CD4-positive, alpha-beta T cell treated with Interleukin-10 for 1 hour (primary cell): ENCODE results near the gene CYP2A13.
"Not testable (repeated sequence)": the region's sequence is repeated elsewhere in the genome, so short reads cannot be mapped to it uniquely, and the experiment has no call there.

ENCODE experiments used
- DNase-seq: peaks from one replicate; pipeline ENCODE4 v3.0.0-alpha.2; 2020

The CYP2A13 gene, protein sequence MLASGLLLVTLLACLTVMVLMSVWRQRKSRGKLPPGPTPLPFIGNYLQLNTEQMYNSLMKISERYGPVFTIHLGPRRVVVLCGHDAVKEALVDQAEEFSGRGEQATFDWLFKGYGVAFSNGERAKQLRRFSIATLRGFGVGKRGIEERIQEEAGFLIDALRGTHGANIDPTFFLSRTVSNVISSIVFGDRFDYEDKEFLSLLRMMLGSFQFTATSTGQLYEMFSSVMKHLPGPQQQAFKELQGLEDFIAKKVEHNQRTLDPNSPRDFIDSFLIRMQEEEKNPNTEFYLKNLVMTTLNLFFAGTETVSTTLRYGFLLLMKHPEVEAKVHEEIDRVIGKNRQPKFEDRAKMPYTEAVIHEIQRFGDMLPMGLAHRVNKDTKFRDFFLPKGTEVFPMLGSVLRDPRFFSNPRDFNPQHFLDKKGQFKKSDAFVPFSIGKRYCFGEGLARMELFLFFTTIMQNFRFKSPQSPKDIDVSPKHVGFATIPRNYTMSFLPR

DNA sequence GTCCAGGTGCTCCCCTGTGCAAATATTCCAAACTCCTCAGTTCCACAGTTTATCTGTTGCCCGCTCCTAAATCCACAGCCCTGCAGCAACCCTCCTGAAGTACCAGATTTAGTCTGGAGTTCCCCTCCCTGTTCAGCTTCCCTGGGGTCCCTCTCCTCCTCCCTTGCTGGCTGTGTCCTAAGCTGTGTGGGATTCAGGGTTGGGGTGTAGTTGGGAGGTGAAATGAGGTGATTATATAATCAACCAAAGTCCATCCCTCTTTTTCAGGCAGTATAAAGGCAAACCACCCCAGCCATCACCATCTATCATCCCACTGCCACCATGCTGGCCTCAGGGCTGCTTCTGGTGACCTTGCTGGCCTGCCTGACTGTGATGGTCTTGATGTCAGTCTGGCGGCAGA, at the start of gene CYP2A13:
Gene CYP2A13, plus strand, starts transcription at position 301 of the 400 bp plus-strand sequence. Its CDS starts 21 bp downstream, at position 322.
- no peak for DNase-seq

DNA sequence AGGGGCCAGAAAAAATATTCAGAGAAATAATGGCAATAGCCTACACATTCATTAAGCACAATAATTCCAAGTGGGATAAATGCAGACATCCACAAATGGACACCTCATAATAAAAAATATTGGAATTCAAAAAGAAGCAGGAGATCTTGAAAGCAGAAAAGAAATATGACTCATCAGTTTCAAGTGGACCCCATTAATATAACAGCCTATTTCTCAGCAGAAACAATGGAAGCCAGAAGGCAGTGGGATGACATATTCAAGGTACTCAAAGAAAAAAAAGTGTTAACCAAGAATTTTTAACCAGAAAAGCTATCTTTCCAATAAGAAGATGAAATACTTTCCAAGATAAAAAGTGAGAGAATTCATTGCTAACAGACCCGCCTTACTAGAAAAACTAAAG, 48.4 kb upstream of the CYP2A13 start:
- no peak for DNase-seq

DNA sequence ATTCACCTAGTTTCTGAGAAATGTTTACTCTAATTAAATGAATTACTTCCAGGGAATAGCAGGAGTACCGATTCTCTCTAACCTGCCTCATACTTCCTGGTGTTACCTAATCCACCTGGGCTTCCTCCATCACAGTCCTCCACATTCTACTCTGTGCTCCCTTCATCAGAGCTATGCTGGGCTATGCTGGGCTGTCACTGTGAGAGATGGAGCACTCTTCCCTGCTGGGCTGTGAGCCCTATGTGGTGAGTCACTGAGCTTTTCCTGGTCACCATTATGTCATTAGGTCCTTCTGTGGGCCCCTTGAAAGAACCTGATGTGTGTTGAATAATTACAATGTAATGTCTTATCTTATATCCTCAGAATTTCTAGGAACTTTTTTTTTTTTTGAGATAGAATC, 43.2 kb upstream of the CYP2A13 start:
- not testable (repeated sequence) for DNase-seq

DNA sequence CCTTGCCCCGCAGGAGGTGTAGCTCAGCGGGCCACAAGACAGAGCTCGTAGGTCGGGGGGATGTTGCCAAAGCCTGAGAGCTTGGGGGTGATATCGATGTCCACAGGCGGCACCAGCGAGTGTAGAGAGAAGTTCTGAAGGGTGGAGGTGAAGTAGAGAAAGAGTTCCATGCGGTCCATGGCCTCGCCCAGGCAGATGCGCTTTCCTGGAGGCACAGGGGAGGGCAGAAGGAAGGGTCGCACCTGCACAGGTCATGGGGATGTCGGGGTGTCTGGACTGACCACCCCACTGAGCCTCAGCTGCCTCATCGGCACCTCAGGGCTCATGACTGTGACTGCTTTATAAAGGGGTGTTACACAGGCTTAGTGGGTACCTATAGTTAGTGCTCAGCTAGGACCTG, 37.8 kb upstream of the CYP2A13 start:
- no peak for DNase-seq

DNA sequence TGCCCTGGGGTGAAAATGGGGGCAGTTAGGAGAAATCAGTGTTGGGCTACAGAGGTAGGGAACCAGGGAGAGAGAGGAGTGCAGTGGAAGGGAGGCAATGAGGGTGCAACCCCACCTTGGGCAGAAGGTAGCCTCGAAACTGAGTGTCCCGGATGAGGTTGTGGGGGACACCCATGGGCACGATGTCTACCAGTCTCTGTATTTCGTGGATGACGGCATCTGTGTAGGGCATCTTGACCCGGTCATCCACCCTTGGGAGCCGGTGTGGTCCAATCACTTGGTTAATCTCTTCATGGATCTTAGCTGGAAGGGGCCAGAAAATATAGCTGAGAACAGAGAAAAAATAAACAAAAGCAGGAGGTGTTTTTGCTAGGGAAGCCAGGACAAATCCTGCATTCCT, 36.1 kb upstream of the CYP2A13 start:
- not testable (repeated sequence) for DNase-seq

DNA sequence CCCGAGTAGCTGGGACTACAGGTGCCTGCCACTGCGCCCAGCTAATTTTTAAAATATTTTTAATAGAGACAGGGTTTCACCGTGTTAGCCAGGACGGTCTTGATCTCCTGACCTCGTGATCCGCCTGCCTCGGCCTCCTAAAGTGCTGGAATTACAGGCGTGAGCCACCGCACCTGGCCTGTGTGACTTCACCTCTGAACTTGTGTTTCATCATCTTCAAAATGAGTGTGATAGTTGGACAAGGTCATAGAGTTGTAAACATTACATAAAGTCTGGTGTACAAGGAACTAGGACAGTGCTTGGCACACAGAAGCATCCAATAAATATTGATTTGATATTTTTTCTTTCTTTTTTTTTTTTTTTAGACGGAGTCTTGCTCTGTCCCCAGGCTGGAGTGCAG, 34.9 kb upstream of the CYP2A13 start:
- DNase-seq: not testable (repeated sequence)

DNA sequence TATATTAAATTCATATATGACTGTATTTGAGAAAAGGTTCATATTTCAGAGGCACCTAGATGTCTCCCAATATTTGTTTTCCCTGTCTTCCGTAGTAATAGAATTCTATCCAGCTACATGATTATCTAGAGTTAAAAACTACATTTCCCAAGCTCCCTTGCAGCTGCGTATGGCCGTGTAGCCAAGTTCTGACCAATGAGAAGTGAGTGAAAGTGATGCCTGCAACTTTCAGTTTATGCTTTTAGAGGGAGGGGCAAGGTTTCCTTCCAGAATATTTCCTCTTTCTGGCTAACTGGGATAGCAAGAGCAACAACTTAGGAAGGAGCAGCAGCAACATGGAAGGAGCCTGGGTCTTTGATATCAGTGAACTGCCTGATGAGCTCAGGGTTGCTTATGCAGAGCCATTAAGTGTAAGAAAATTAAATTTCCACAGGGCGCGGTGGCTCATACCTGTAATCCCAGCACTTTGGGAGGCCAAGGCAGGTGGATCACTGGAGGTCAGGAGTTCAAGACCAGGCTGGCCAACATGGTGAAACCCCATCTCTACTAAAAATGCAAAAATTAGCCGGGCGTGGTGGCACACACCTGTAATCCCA, 23.2 kb upstream of the CYP2A13 start:
- peak; percentile 17 for DNase-seq

DNA sequence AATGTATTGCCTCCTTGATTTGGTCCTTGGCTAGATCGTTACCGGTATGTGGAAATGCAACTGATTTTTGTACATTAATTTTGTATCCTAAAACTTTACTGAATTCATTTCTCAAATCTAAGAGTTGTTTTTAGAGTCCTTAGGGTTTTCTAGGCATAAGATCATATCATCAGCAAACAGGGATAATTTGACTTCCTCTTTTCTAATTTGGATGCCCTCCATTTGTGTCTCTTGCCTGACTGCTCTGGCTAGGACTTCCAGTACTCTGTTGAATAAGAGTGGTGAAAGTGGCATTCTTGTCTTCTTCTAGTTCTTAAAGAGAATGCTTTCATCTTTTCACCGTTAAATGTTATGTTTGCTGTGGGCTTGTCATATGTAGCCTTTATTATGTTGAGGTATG, 12.0 kb upstream of the CYP2A13 start:
- DNase-seq: no peak

DNA sequence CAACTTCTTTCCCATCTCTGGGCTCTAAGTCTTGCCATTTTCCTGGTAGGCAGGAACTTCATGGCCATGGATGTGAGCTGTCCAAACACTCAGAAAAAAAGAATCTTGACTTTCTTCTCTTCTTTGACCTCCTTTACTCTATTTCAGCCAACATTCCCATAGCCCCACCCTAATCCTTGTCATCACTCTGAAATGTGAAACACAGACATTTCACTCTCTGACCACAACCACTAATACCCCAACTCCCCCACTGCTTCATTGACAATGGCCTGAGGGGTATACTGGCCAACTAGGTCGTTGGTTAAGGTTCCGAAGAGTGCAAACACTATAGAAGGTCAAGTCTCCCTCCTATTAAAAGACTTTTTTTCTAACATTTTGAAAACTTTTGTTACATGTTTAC, 4.7 kb upstream of the CYP2A13 start:
- no peak for DNase-seq

DNA sequence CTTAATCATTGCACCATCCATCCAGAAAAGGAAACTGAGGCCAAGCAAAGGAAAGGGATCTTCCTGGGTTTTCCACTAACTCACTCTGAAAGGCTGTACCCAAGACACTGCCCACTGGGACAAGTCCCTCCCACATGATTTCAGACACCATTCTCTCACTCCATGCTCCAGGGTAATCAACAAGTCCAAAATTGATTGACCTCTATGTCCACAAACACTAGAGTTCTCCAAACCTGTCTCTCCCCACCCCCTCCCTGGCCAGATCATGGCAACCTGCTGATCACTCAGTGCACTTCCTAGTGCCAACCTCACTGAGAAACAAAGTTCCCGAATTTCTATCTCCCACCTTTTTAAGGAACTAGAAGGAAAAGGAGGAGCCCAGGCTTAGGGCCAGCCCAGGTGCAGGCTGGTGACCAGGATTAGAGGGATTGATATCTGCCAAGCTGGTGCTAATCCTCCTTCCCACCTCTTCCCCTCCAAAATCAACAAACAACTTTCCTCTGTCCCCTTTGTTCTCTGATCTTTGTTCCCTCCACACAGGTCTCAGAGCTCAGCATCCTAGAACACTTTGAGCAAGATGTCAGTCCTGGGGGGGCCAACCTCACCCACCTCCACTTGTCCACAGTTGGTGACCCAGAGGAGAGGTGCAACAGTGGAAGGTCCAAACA, 2.4 kb upstream of the CYP2A13 start:
- DNase-seq: no peak

DNA sequence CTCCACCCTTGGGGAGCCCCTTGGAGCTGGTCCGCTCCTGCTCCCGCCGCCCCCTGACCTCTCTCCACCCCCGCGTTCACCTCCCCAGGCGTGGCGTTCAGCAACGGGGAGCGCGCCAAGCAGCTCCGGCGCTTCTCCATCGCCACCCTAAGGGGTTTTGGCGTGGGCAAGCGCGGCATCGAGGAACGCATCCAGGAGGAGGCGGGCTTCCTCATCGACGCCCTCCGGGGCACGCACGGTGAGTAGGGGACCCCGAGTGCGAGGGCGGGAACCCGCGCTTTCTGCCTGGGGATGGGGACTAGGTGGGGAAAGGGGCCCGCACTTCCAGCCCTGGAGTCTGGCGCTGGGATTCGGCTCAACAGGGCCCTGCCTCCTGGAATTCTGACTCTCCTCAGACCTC, 1.7 kb downstream of the CYP2A13 start:
- DNase-seq: no peak

DNA sequence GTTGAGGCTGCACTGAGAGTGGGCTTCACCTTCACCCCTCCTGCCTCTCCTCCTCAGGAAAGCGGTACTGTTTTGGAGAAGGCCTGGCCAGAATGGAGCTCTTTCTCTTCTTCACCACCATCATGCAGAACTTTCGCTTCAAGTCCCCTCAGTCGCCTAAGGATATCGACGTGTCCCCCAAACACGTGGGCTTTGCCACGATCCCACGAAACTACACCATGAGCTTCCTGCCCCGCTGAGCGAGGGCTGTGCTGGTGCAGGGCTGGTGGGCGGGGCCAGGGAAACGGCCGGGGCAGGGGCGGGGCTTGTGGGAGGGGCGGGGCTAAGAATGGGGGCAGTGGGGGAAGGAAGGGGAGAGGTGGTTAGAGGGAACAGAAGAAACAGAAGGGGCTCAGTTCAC, 7.5 kb downstream of the CYP2A13 start:
- no peak for DNase-seq

DNA sequence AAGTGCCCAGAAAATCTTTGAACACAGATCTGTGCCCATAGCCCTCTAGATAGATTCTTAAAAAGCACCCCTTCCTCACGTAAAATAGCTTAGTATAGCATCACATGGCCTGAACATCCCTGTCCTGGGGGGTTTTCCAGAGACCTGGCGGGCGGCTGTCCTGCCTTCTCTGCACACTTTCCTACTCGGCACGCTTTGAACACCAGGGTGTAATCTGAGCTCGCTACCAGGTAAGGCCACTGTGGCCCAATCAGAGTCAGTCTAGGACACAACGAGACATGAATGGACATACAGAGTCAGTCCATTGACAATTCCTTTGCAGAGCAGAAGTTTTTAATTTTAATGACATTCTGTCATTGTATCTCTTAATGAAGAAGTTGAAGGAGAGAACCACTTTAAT, 8.1 kb downstream of the CYP2A13 start:
- DNase-seq: no peak

DNA sequence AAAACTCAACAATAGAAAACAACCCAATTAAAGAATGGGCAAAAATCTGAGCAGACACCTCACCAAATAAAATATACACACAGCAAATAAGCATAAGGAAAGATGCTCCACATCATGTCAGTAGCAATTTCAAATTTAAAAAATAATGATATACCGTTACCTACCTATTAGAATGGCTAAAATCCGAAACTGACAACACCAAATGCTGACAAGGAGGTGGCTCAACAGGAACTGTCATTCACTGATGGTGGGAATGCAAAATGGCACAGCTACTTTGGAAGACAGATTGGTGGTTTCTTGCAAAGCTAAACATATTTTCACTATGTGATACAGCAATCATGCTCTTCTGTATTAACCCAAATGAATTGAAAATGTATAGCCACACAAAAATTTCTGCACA, 9.1 kb downstream of the CYP2A13 start:
- no peak for DNase-seq

DNA sequence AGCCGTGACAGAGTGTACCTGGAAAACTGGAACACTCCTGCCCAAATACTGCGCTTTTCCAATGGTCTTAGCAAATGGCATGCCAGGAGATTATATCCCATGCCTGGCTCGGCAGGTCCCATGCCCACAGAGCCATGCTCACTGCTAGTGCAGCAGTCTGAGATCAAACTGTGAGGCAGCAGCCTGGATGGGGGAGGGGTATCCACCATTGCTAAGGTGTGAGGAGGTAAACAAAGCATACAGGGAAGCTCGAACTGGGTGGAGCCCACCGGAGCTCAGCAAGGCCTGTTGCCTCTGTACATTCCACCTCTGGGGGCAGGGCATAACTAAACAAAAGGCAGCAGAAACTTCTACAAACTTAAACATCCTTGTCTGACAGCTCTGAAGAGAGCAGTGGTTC, 10.5 kb downstream of the CYP2A13 start:
- DNase-seq: no peak

DNA sequence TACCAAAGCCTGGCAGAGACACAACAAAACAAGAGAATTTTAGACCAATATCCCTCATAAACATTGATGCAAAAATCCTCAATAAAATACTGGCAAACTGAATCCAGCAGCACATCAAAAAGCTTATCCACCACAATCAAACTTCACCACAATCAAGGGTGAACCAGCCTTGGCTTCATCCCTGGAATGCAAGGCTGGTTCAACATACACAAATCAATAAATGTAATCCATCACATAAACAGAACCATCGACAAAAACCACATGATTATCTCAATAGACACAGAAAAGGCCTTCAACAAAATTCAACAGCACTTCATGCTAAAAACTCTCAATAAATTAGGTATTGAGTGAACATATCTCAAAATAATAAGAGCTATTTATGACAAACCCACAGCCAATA, 14.0 kb downstream of the CYP2A13 start:
- not testable (repeated sequence) for DNase-seq

DNA sequence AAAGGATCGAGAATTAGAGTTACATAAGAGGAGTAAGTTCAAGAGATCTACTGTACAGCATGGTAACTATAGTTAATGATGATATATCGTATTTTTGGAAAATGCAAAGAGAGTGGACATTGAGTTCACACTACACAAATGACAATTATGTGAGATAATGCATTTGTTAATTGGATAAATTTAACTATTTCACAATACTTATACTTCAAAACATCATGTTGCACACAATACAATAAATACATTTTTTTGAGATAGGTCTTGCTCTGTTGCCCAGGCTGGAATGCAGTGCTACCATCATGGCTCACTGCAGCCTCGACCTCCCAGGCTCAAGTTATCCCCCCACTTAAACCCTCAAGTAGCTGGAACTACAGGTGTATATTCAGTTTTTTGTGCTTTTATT, 17.9 kb downstream of the CYP2A13 start:
- DNase-seq: no peak

DNA sequence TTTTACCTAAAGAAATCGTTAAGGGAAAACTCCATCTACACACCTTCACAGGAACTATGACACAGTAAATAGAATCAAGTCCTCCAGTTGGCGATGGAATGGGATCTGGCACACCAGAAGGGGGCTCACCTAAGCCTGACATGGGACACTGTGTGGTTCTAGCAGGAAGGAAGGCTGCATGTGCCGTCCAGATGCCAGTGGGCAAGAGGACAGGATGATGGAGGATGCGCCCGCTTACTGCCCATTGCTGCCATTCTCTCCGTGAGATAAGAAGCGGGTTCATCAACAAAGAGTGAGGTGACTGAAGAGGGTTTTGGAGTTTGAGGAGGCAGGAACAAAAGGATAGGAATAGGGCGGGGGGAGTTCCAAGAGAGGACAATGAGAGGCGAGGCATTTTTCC, 23.0 kb downstream of the CYP2A13 start:
- DNase-seq: no peak

DNA sequence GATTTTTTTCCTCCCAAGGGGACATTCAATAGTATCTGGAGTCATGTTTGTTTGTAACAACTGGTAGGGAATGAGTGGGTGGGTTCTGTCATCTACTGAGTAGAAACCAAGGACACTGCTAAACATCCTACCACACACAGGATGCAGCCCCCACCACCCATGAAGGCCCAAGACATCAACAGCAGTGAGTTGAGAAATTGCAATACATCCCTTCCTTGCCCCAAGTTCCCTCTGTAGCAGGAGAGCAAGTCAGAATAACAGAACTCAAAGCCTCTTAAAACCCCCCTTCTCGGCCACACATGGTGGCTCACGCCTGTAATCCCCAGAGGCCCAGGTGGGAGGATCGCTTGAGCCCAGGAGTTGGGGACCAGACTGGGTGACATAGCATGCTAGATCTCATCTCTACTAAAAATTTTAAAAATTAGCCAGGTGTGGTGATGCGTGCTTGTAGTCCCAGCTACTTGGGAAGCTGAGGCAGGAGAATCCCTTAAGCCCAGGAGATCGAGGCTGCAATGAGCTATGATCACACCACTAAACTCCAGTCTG, 23.6 kb downstream of the CYP2A13 start:
- no peak for DNase-seq

DNA sequence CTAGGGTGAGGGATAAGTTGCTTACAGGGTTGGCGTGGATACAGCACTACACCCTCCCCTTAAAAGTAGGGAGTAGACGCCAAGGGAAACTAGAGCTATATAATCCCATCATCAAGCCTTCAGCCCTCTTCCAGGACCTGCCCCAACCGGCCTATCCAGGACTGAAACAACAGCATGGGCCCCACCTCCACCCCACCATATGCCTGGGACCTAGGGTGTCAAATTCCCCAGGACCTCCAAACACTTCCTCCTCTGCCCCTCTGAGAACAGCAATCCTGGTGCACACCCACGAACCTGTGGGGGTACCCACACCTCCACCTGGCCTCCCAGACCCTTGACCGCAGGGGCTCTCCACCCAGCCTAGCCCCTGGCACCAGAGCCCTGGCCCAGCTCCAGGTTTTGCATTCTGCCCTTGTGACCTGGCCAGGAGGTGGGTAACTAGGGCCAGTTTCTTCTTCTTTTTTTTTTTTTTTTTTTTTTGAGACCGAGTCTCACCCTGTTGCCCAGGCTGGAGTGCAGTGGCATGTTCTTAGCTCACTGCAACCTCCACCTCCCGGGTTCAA, 24.6 kb downstream of the CYP2A13 start:
- DNase-seq: no peak

DNA sequence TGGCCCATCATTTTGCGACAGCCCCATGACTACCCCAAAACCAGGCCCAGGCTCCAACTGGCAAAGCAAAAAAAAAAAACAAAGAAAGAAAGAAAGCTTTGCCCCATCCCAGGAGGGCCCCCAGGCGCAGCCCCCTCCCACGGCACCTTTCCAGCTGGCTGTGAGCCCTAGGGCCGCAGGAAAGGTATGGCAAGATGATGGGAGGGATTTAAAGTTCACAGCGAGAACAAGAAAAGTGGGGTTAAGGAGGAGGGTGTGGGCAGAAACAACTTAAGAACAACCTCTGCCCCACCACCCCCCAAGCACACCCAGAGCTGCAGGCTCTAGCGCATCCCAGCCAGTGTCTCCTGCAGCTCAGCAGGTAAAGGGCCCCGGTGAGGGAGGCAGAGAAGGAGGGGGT, 25.9 kb downstream of the CYP2A13 start, which contains the start of gene CYP2F1:
Gene CYP2F1, plus strand, starts transcription at position 301 of the 400 bp plus-strand sequence. CDS start 1,757 bp downstream, outside the sequence.
- no peak for DNase-seq

DNA sequence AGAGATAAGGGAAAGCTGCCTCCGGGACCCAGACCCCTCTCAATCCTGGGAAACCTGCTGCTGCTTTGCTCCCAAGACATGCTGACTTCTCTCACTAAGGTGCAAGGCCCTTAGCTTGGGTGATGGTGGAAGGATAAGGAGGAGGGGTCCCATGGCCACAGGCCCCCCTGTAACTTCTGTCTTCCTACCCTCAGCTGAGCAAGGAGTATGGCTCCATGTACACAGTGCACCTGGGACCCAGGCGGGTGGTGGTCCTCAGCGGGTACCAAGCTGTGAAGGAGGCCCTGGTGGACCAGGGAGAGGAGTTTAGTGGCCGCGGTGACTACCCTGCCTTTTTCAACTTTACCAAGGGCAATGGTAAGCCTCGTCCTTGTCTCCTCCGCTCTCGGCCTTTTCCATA, 28.0 kb downstream of the CYP2A13 start:
- DNase-seq: no peak
